GM18868 (cell line): ENCODE results near the gene NDUFC1.
"Not testable (repeated sequence)": the region's sequence is repeated elsewhere in the genome, so short reads cannot be mapped to it uniquely, and the experiment has no call there.

ENCODE experiments used
- ATAC-seq: cut with Tn5 transposase; IDR thresholded peaks from one replicate; pipeline ENCODE4 v1.9.1; 2021; ENCODE audit warnings: mild to moderate bottlenecking, moderate library complexity; ENCODE audit not compliant: unreplicated experiment

NDUFC1 gene

GRCh38 chr4:139299536-139299935, 2.7 kb downstream of the NDUFC1 start:
- ATAC-seq = no peak

GRCh38 chr4:139297001-139297410, 5.3 kb downstream of the NDUFC1 start:
- ATAC-seq = peak; percentile 12

GRCh38 chr4:139295942-139296299, 6.4 kb downstream of the NDUFC1 start:
- no peak for ATAC-seq

GRCh38 chr4:139295206-139295941, 6.9 kb downstream of the NDUFC1 start:
- peak; percentile 85 for ATAC-seq

- no peak for ATAC-seq
Observed at GRCh38 chr4:139286186-139286698, 16.0 kb downstream of the NDUFC1 start.

- no peak for ATAC-seq
Observed at GRCh38 chr4:139282721-139283075, 19.6 kb downstream of the NDUFC1 start.

- no peak for ATAC-seq
Observed at GRCh38 chr4:139282065-139282720, 20.1 kb downstream of the NDUFC1 start.

- peak; percentile 86 for ATAC-seq
Observed at GRCh38 chr4:139279760-139280620, 22.3 kb downstream of the NDUFC1 start, which contains the start of gene MGARP. TSS of gene MGARP (minus strand) at chr4:139280225. CDS start at chr4:139280158, 67 bp downstream.

- no peak for ATAC-seq
Observed at GRCh38 chr4:139278912-139279759, 23.1 kb downstream of the NDUFC1 start.

GRCh38 chr4:139278485-139278884, 23.8 kb downstream of the NDUFC1 start:
- no peak for ATAC-seq

- no peak for ATAC-seq
Observed at GRCh38 chr4:139275281-139275735, 27.0 kb downstream of the NDUFC1 start.

- no peak for ATAC-seq
Observed at GRCh38 chr4:139274790-139275189, 27.5 kb downstream of the NDUFC1 start.

- no peak for ATAC-seq
Observed at GRCh38 chr4:139273835-139274234, 28.4 kb downstream of the NDUFC1 start.

GRCh38 chr4:139267301-139267700, 35.0 kb downstream of the NDUFC1 start:
- ATAC-seq = no peak

GRCh38 chr4:139266583-139267257, 35.6 kb downstream of the NDUFC1 start:
- ATAC-seq = peak; percentile 94

GRCh38 chr4:139266208-139266582, 36.1 kb downstream of the NDUFC1 start:
- ATAC-seq = no peak

- no peak for ATAC-seq
Observed at GRCh38 chr4:139265654-139266053, 36.6 kb downstream of the NDUFC1 start.

- ATAC-seq = no peak
Observed at GRCh38 chr4:139256349-139256748, 45.9 kb downstream of the NDUFC1 start.

- ATAC-seq = not testable (repeated sequence)
Observed at GRCh38 chr4:139255581-139255980, 46.7 kb downstream of the NDUFC1 start.

- ATAC-seq = no peak
Observed at GRCh38 chr4:139253713-139254112, 48.6 kb downstream of the NDUFC1 start.
